Non-pigmented ciliary epithelial cell (primary cell): Measurements from ENCODE around the gene AARS2.

Source experiments
- DNase-seq: peaks from one replicate; pipeline ENCODE4 v3.0.0-alpha.2; 2010; ENCODE audit warnings: low read depth

AARS2 gene

GRCh38 chr6:44300292-44300823 lies 12.8 kb downstream of the AARS2 start:
- DNase-seq: no peak

- DNase-seq: no peak
Measured at GRCh38 chr6:44298864-44299263, 14.3 kb downstream of the AARS2 start.

GRCh38 chr6:44298055-44298803 lies 14.9 kb downstream of the AARS2 start:
- no peak for DNase-seq

GRCh38 chr6:44297063-44298038 lies 15.8 kb downstream of the AARS2 start:
- DNase-seq: no peak

GRCh38 chr6:44294832-44295791 lies 18.0 kb downstream of the AARS2 start:
- no peak for DNase-seq

GRCh38 chr6:44292661-44293365 lies 20.3 kb downstream of the AARS2 start:
- DNase-seq: no peak

- DNase-seq: no peak
Measured at GRCh38 chr6:44291841-44292240, 21.3 kb downstream of the AARS2 start.

GRCh38 chr6:44289726-44290260 lies 23.4 kb downstream of the AARS2 start:
- no peak for DNase-seq

GRCh38 chr6:44286747-44287146 lies 26.4 kb downstream of the AARS2 start:
- no peak for DNase-seq

GRCh38 chr6:44286285-44286565 lies 26.9 kb downstream of the AARS2 start:
- DNase-seq: no peak

GRCh38 chr6:44285552-44286284 lies 27.4 kb downstream of the AARS2 start:
- DNase-seq: no peak

GRCh38 chr6:44284867-44285266 lies 28.3 kb downstream of the AARS2 start:
- no peak for DNase-seq

GRCh38 chr6:44284121-44284520 lies 29.0 kb downstream of the AARS2 start:
- DNase-seq: no peak

- DNase-seq: no peak
Measured at GRCh38 chr6:44278774-44279697, 34.1 kb downstream of the AARS2 start.

GRCh38 chr6:44278315-44278714 lies 34.8 kb downstream of the AARS2 start:
- DNase-seq: no peak

GRCh38 chr6:44277763-44278162 lies 35.4 kb downstream of the AARS2 start:
- no peak for DNase-seq

- DNase-seq: no peak
Measured at GRCh38 chr6:44276667-44277640, 36.2 kb downstream of the AARS2 start.
